Caco-2 (cell line): ENCODE measurements around the gene HTR2C. TPM values are rescaled to one million over a fixed set of nuclear protein-coding genes. Genes with fewer than 3 reads are reported as not detected.

Experiments
- BruUV-seq: library from RNA; stranded (reverse); fragments of 400-500 nt; replicated peaks from 2 replicates; lab custom pipeline; 2021; lab: Mats Ljungman, UMichigan
- CTCF ChIA-PET: fragments of 300-600 bp; sonication (Branson Sonifier 250); formaldehyde crosslinking; loops from one replicate; lab custom pipeline; 2022; ENCODE audit warnings: antibody characterized with exemption; lab: Charles Lee
- POLR2A ChIA-PET: fragments of 300-600 bp; sonication (Branson Sonifier 250); formaldehyde crosslinking; loops from one replicate; lab custom pipeline; 2022; ENCODE audit warnings: antibody characterized with exemption; lab: Charles Lee
- DNase-seq, 2 experiments: peaks; one replicate each; pipeline versions ENCODE4 v3.0.0 to v3.0.0-alpha.2; 2020 to 2022
- H3K27me3 ChIP-seq: replicated peaks from 2 replicates; pipeline ENCODE4 v1.6.0; 2011; ENCODE audit warnings: low read length; ENCODE audit not compliant: control insufficient read depth, insufficient read depth
- H3K36me3 ChIP-seq: 2 replicates; pipeline ENCODE4 v1.5.1; 2011; ENCODE audit warnings: low read length; ENCODE audit not compliant: control insufficient read depth, insufficient read depth
- H3K4me1 ChIP-seq: fragments of 250-450 bp; sonication (Bioruptor Pico); 2 replicates; pipeline ENCODE4 v1.5.1; 2020; ENCODE audit warnings: mild to moderate bottlenecking
- H3K4me3 ChIP-seq: 2 replicates; pipeline ENCODE4 v1.5.1; 2011; ENCODE audit warnings: low read depth, mild to moderate bottlenecking, control low read depth, low read length
- H3K9me3 ChIP-seq: fragments of 250-450 bp; sonication (Bioruptor Pico); 2 replicates; pipeline ENCODE4 v1.5.1; 2020; ENCODE audit warnings: mild to moderate bottlenecking, moderate library complexity
- H3K27ac Mint-ChIP-seq: one replicate; pipeline ENCODE4 v1.8.0; 2022; ENCODE audit warnings: mixed read lengths; ENCODE audit not compliant: unreplicated experiment
- H3K27me3 Mint-ChIP-seq: one replicate; pipeline ENCODE4 v1.8.0; 2022; ENCODE audit warnings: mixed read lengths; ENCODE audit not compliant: insufficient read depth, unreplicated experiment
- H3K36me3 Mint-ChIP-seq: one replicate; pipeline ENCODE4 v1.8.0; 2022; ENCODE audit warnings: mild to moderate bottlenecking, mixed read lengths; ENCODE audit not compliant: insufficient read depth, unreplicated experiment
- H3K4me1 Mint-ChIP-seq: one replicate; pipeline ENCODE4 v1.8.0; 2022; ENCODE audit warnings: low read depth, mixed read lengths; ENCODE audit not compliant: unreplicated experiment
- H3K4me3 Mint-ChIP-seq: one replicate; pipeline ENCODE4 v1.8.0; 2022; ENCODE audit warnings: mild to moderate bottlenecking, moderate library complexity, mixed read lengths; ENCODE audit not compliant: unreplicated experiment
- H3K9me3 Mint-ChIP-seq: one replicate; pipeline ENCODE4 v1.8.0; 2022; ENCODE audit warnings: mixed read lengths; ENCODE audit not compliant: unreplicated experiment
- intact Hi-C: fragments of 100-400 bp; cut with micrococcal nuclease; formaldehyde crosslinking; loops from one replicate; pipeline ENCODE4 v1.10.0; 2022; ENCODE audit not compliant: unreplicated experiment
- total RNA-seq: library from RNA; stranded (reverse); gene quantifications from 2 replicates; pipeline ENCODE4 v1.2.3, GENCODE V29; 2022
- TF ChIP-seq, protein P1 (sequence below), 2 experiments: fragments of 200-600 bp in 1 of 2; IDR thresholded peaks; 1 replicate in 1 of 2; 2 replicates in 1 of 2; pipeline versions ENCODE4 v1.5.1 to v1.8.0; 2011 to 2022; ENCODE audit warnings: antibody characterized with exemption in 1 of 2, control low read depth in 1 of 2, inconsistent platforms in 1 of 2, low read depth in 1 of 2, low read length in 1 of 2, mild to moderate bottlenecking in 1 of 2, moderate library complexity in 1 of 2; ENCODE audit not compliant: insufficient read depth in 1 of 2, severe bottlenecking in 1 of 2, unreplicated experiment in 1 of 2

HTR2C gene
- total RNA-seq, 1 experiment from 2014 or later: not detected

DNA sequence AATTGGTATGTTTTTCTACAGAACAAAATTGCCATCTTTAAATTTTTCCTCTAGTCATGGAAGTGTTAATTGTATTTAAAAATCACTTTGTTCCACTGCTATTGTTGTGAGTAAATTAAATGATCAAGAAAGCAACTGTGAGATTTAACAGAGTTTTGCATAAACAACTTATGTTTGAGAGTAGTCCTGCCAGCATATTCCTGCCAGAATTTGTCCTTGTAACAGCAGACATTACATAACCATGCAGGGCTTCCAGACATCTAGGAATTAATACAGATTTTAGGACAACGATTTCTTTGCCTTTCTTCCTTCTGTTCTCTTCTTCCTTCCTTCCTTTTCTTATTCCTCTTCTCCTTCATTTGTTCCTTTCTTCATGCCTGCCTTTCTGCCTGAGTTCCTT is 125.5 kb downstream of the HTR2C start:
- Histone ChIP-seq H3K4me3 (no peak overlapping the region), H3K9me3 (no peaks in the 10 kb centered on the region), H3K27me3 (no peaks in the 10 kb centered on the region), H3K36me3 (no peaks in the 10 kb centered on the region), H3K4me1 (no peaks in the 10 kb centered on the region)
- Mint-ChIP-seq H3K4me1 (no peaks in the 10 kb centered on the region), H3K36me3 (no peaks in the 10 kb centered on the region), H3K27me3 (no peaks in the 10 kb centered on the region), H3K9me3 (no peaks in the 10 kb centered on the region), H3K4me3 (no peak overlapping the region), H3K27ac (no peak overlapping the region)
- BruUV-seq: no TSS peak
- CTCF ChIA-PET: no interaction called here
- TF ChIP-seq, protein P1, sequence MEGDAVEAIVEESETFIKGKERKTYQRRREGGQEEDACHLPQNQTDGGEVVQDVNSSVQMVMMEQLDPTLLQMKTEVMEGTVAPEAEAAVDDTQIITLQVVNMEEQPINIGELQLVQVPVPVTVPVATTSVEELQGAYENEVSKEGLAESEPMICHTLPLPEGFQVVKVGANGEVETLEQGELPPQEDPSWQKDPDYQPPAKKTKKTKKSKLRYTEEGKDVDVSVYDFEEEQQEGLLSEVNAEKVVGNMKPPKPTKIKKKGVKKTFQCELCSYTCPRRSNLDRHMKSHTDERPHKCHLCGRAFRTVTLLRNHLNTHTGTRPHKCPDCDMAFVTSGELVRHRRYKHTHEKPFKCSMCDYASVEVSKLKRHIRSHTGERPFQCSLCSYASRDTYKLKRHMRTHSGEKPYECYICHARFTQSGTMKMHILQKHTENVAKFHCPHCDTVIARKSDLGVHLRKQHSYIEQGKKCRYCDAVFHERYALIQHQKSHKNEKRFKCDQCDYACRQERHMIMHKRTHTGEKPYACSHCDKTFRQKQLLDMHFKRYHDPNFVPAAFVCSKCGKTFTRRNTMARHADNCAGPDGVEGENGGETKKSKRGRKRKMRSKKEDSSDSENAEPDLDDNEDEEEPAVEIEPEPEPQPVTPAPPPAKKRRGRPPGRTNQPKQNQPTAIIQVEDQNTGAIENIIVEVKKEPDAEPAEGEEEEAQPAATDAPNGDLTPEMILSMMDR (IDR thresholded peaks at IDR 0.05; ENCODE audit: insufficient read depth in 1 of 2, low read depth in 1 of 2, low read length in 1 of 2, severe bottlenecking in 1 of 2, unreplicated experiment in 1 of 2): no peak
- POLR2A ChIA-PET: no interaction called here
- no peak for DNase-seq
- intact Hi-C loops: no loop called here

GRCh38 chrX:114710571-114710970 is 126.7 kb downstream of the HTR2C start:
- CTCF ChIA-PET: no interaction called here

DNA sequence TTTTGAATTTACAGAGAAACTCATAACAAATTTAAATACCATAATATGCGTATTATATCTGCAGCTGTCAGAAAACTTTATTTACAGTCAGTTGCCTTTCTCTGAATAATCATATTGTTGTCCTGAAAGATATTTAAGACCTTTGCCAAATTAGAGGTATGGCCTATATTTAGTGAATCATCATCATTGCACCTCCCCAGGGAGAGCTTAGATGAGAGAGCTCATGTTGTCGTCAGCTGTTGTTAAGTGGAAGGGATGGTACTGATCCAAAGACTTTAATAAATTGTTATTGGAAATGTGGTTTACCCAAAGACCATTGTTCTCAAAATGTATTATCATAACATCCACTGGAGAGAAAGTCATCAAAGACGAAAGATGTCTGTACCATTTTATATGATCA is 128.6 kb downstream of the HTR2C start:
- Mint-ChIP-seq H3K9me3 (no peaks in the 10 kb centered on the region), H3K27ac (no peak overlapping the region), H3K4me3 (no peak overlapping the region), H3K36me3 (no peaks in the 10 kb centered on the region), H3K27me3 (peaks cover 3% of the 10 kb centered on the region), H3K4me1 (no peaks in the 10 kb centered on the region)
- intact Hi-C loops: loop anchor here (10.0 kb wide), 1 partner anchor 242 kb away; no protein-coding TSS in a partner anchor
- Histone ChIP-seq H3K4me3 (no peak overlapping the region), H3K9me3 (no peaks in the 10 kb centered on the region), H3K36me3 (no peaks in the 10 kb centered on the region), H3K4me1 (no peaks in the 10 kb centered on the region), H3K27me3 (no peaks in the 10 kb centered on the region)
- POLR2A ChIA-PET: no interaction called here
- TF ChIP-seq, protein P1 (IDR thresholded peaks at IDR 0.05; ENCODE audit: insufficient read depth in 1 of 2, low read depth in 1 of 2, low read length in 1 of 2, severe bottlenecking in 1 of 2, unreplicated experiment in 1 of 2): no peak
- BruUV-seq: no TSS peak
- CTCF ChIA-PET: no interaction called here
- DNase-seq: no peak

More at GRCh38 chrX:114710571-114710970, 126.7 kb downstream of the HTR2C start:
- Histone ChIP-seq H3K4me1 (no peaks in the 10 kb centered on the region), H3K9me3 (no peaks in the 10 kb centered on the region), H3K4me3 (no peak overlapping the region), H3K27me3 (no peaks in the 10 kb centered on the region), H3K36me3 (no peaks in the 10 kb centered on the region)
- H3K4me1 Mint-ChIP-seq: no peaks in the 10 kb centered on the region
- H3K27ac Mint-ChIP-seq: no peak overlapping the region
- no TSS peak for BruUV-seq
- peaks cover 3% of the 10 kb centered on the region for H3K27me3 Mint-ChIP-seq
- intact Hi-C loops: loop anchor here (10.0 kb wide), 1 partner anchor 244 kb away; no protein-coding TSS in a partner anchor
- no peak overlapping the region for H3K4me3 Mint-ChIP-seq
- no peak for DNase-seq
- POLR2A ChIA-PET: no interaction called here
- no peaks in the 10 kb centered on the region for H3K36me3 Mint-ChIP-seq
- no peaks in the 10 kb centered on the region for H3K9me3 Mint-ChIP-seq
- TF ChIP-seq, protein P1 (IDR thresholded peaks at IDR 0.05; ENCODE audit: insufficient read depth in 1 of 2, low read depth in 1 of 2, low read length in 1 of 2, severe bottlenecking in 1 of 2, unreplicated experiment in 1 of 2): no peak
